Measurements from ENCODE around the gene BAAT.

BAAT gene

DNA sequence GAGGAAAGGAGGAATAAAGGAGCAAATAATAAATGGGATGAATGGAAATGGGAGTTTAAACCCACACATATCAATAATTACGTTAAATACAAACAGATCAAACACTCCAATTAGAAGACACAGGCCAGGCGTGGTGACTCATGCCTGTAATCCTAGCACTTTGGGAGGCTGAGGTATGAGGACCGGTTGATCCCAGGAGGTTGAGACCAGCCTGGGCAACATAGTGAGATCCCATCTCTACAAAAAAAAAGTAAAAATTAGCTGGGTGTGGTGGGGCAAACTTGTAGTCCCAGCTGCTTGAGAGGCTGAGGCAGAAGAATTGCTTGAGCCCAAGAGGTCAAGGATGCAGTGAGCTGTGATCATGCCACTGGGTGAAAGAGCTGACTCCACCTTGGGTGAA lies 3.7 kb downstream of the BAAT start:
- Histone ChIP-seq H3K4me1 (ENCODE audit: control insufficient read depth, insufficient read depth, low read length) (no peaks in the 10 kb centered on the region), H3K4me3 (ENCODE audit: insufficient read depth, low read depth, low read length) (no peak overlapping the region), H3K27ac (ENCODE audit: insufficient read depth, low read depth, low read length, poor library complexity, severe bottlenecking) (no peak overlapping the region), H3K27me3 (ENCODE audit: control insufficient read depth, insufficient read depth, low read length, poor library complexity, severe bottlenecking) (no peaks in the 10 kb centered on the region), H3K9me3 (ENCODE audit: control insufficient read depth, low read length) (peaks cover 3% of the 10 kb centered on the region), H3K36me3 (ENCODE audit: control insufficient read depth, insufficient read depth, low read length) (peaks cover 6% of the 10 kb centered on the region)
- 88 to 94% methylated on average over 3 of the region's 3 CpGs for WGBS, 2 experiments

DNA sequence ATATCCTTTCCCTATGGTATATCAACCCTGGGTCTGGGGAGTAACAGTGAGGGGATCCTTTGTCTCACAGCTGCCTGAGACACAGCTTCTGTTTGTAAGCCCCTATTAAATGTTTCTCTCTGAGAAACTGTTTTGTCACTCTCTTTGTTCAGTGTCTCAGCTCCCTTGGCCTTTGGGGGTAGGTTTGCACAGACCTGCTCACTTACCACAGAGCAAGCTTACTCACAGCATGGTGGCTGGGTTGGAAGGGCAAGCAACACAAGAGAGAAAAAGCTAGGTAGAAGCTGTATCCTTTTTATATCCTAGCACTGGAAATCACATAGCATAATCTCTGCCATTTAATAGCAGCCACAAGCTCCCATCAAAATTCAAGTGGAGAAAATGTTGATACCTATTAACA lies 4.5 kb downstream of the BAAT start:
- Histone ChIP-seq H3K27ac (ENCODE audit: insufficient read depth, low read depth, low read length, poor library complexity, severe bottlenecking) (no peak overlapping the region), H3K4me3 (ENCODE audit: insufficient read depth, low read depth, low read length) (no peak overlapping the region), H3K9me3 (ENCODE audit: control insufficient read depth, low read length) (peaks cover under 1% of the 10 kb centered on the region), H3K36me3 (ENCODE audit: control insufficient read depth, insufficient read depth, low read length) (peaks cover 3% of the 10 kb centered on the region), H3K27me3 (ENCODE audit: control insufficient read depth, insufficient read depth, low read length, poor library complexity, severe bottlenecking) (no peaks in the 10 kb centered on the region), H3K4me1 (ENCODE audit: control insufficient read depth, insufficient read depth, low read length) (no peaks in the 10 kb centered on the region)

DNA sequence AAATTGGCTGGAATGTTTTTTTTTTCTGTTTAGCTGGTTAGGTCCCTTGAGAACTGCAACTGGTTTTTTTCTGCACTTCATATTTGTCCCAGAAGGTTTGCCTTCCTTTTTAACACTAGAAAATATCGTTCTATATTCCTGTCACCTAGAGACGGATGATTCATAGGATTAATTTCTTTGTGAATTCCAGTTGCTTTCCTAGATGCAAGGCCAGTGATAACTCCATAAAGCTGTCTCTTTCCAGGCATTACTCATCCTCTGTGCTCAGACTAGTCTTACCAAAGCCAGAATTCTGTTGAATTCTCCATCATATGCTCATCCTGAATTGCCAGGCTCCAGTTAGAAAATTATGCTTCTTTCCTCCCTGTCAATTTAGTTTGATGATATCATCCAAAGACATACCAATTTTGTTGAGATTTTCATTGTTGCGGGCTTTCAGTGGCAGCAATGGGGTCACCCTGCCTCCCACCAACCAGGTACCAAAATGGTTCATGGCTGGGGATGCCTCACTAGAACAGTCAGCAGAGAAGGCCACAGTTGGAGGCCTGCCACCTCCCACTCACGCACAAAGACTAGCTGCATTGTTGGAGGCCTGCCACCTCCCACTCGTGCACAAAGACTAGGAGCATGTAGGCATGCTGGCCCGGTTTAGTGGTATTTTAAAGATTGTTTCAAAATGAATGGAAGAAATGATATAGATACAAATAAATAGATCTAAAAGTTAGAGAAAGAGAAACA lies 8.5 kb downstream of the BAAT start:
- WGBS, 2 experiments = 76 to 80% methylated on average over 5 to 6 of the region's 6 CpGs

DNA sequence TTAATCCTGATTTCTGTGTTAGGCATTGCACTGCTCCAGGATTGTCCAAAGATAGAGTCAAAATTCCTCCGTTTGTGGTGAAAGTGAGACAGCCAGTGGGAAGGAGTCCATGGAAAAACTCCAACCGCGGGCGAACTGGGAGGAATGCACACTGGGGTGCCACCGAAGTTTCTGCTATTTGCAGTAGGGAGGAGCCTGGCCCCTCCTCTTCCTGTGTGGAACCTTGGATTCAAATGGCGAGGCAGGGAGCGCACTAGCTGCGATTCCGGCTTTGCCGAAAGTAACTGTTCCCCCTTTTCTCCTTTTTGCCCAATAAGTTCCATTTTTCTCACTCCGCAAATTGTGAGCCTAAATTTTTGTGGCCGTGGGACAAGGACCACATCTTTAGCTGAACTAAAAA lies 9.3 kb downstream of the BAAT start:
- Histone ChIP-seq H3K4me1 (ENCODE audit: control insufficient read depth, insufficient read depth, low read length) (no peaks in the 10 kb centered on the region), H3K4me3 (ENCODE audit: insufficient read depth, low read depth, low read length) (no peak overlapping the region), H3K36me3 (ENCODE audit: control insufficient read depth, insufficient read depth, low read length) (no peaks in the 10 kb centered on the region), H3K27me3 (ENCODE audit: control insufficient read depth, insufficient read depth, low read length, poor library complexity, severe bottlenecking) (no peaks in the 10 kb centered on the region), H3K27ac (ENCODE audit: insufficient read depth, low read depth, low read length, poor library complexity, severe bottlenecking) (no peak overlapping the region), H3K9me3 (ENCODE audit: control insufficient read depth, low read length) (no peaks in the 10 kb centered on the region)
- WGBS, 2 experiments = 91% methylated on average over 12 of the region's 12 CpGs

More for the DNA sequence above, 8.5 kb downstream of the BAAT start:
- Histone ChIP-seq H3K4me1 (ENCODE audit: control insufficient read depth, insufficient read depth, low read length) (no peaks in the 10 kb centered on the region), H3K27ac (ENCODE audit: insufficient read depth, low read depth, low read length, poor library complexity, severe bottlenecking) (no peak overlapping the region), H3K36me3 (ENCODE audit: control insufficient read depth, insufficient read depth, low read length) (no peaks in the 10 kb centered on the region), H3K9me3 (ENCODE audit: control insufficient read depth, low read length) (no peaks in the 10 kb centered on the region), H3K4me3 (ENCODE audit: insufficient read depth, low read depth, low read length) (no peak overlapping the region), H3K27me3 (ENCODE audit: control insufficient read depth, insufficient read depth, low read length, poor library complexity, severe bottlenecking) (no peaks in the 10 kb centered on the region)

DNA sequence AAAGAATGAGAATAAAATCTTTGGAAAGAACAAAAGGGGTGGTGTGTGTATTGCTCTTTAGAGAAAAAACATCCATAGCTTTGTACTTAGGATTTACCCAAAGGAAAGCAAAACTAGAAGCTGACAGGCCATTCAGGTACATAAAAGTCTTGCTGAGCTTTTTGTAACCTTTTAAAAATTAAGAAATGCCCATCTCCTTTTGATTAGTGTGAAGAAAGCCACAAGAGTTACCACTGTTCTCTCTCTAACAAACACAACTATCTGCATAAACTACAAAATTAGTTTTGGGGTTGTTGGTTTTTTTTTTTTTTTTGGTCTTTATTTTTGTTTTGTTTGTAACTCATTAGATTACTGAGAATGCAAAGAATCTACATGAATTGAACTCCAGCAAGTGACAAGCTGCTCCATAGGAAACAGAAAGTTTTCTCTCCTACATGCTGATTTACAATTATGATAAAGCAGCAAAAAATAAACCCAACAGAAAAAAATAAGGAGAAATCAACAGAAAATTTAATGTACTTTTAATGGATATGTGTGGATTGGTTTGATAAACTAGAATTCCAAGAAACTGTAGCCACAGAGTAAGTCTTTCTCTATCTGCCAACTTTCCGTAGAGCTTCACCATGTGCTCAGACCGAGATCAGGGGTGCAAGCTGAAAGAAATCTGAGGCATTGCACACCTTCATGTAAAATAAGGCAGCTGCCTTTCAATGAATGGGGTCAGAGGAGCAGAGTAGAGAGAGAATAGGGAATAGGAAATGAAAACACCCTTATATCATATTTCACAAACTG lies 12.3 kb downstream of the BAAT start:
- Histone ChIP-seq H3K27me3 (ENCODE audit: control insufficient read depth, insufficient read depth, low read length, poor library complexity, severe bottlenecking) (no peaks in the 10 kb centered on the region), H3K4me1 (ENCODE audit: control insufficient read depth, insufficient read depth, low read length) (no peaks in the 10 kb centered on the region), H3K4me3 (ENCODE audit: insufficient read depth, low read depth, low read length) (no peak overlapping the region), H3K27ac (ENCODE audit: insufficient read depth, low read depth, low read length, poor library complexity, severe bottlenecking) (no peak overlapping the region), H3K36me3 (ENCODE audit: control insufficient read depth, insufficient read depth, low read length) (no peaks in the 10 kb centered on the region), H3K9me3 (ENCODE audit: control insufficient read depth, low read length) (no peaks in the 10 kb centered on the region)
- 73 to 84% methylated on average over 2 of the region's 2 CpGs for WGBS, 2 experiments

DNA sequence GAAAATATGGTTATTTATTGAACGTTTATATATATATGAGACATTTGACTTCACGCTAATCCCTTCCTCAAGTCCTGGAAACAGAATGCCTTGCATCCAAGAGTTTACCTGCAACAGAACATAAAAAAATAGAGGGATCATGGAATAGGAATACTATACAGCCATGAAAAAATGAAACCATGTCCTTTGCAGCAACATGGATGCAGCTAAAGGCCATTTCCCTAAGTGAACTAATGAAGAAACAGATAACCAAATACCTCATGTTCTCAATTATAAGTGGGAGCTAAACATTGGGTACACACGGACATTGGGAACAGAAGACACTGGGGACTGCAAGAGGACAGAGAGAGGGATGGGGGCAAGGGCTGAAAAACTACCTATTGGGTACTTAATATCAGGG lies 13.0 kb downstream of the BAAT start:
- 95 to 98% methylated on average over 2 to 3 of the region's 3 CpGs for WGBS, 2 experiments
- H3K36me3 ChIP-seq (ENCODE audit: control insufficient read depth, insufficient read depth, low read length) = no peaks in the 10 kb centered on the region
- H3K4me3 ChIP-seq (ENCODE audit: insufficient read depth, low read depth, low read length) = no peak overlapping the region
- no peaks in the 10 kb centered on the region for H3K27me3 ChIP-seq (ENCODE audit: control insufficient read depth, insufficient read depth, low read length, poor library complexity, severe bottlenecking)
- H3K4me1 ChIP-seq (ENCODE audit: control insufficient read depth, insufficient read depth, low read length) = no peaks in the 10 kb centered on the region
- H3K27ac ChIP-seq (ENCODE audit: insufficient read depth, low read depth, low read length, poor library complexity, severe bottlenecking) = no peak overlapping the region
- H3K9me3 ChIP-seq (ENCODE audit: control insufficient read depth, low read length) = no peaks in the 10 kb centered on the region

DNA sequence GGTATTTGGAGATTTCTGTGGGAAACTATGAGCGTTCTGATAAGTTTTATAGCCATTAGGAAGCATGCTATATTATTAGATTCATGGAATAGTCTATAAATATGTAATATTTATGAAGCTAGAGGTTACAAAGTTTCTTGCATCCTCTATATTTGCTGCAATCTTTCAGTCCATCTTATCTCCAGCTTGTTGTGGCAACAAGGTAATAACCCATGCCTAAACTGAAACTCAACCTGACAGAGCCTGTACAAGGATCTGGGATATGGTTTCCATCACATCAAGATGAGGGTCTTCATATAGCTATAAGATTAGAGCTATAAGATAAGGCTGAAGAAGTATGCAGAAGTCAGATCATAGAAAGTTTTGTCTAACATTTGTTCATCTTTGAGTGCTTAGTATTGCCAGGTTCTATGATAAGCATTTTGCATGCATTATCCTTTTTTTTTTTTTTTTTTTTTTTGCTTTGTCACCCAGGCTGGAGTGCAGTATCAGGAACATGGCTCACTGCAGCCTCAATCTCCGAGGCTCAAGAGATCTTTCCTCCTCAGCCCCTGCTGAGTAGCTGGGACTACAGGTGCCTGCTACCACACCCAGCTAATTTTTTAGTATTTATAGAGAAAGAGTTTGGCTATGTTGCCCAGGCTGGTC lies 14.8 kb downstream of the BAAT start:
- Histone ChIP-seq H3K36me3 (ENCODE audit: control insufficient read depth, insufficient read depth, low read length) (no peaks in the 10 kb centered on the region), H3K4me3 (ENCODE audit: insufficient read depth, low read depth, low read length) (no peak overlapping the region), H3K4me1 (ENCODE audit: control insufficient read depth, insufficient read depth, low read length) (no peaks in the 10 kb centered on the region), H3K27ac (ENCODE audit: insufficient read depth, low read depth, low read length, poor library complexity, severe bottlenecking) (no peak overlapping the region), H3K9me3 (ENCODE audit: control insufficient read depth, low read length) (no peaks in the 10 kb centered on the region), H3K27me3 (ENCODE audit: control insufficient read depth, insufficient read depth, low read length, poor library complexity, severe bottlenecking) (no peaks in the 10 kb centered on the region)
- WGBS, 2 experiments = 80 to 100% methylated on average over 1 of the region's 2 CpGs

DNA sequence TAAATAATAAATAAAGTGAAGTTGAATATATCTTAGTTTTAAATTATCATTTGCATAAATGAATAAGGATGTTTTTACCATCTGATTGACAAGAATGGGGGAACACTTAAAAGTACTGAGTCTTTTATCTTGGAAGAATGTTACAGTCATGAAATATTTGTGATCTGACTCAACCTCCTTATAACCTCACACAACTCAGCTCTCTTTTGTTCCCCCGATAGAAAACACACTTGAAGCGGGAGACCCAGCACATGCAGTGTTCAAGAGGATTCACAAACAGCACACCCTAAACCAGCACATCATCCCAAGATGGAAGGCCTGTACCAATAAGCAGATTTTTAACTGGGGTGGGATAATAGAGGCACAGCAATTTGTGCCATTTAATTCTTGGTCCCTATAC lies 15.5 kb downstream of the BAAT start:
- H3K27ac ChIP-seq (ENCODE audit: insufficient read depth, low read depth, low read length, poor library complexity, severe bottlenecking) = no peak overlapping the region
- H3K4me1 ChIP-seq (ENCODE audit: control insufficient read depth, insufficient read depth, low read length) = no peaks in the 10 kb centered on the region
- no peaks in the 10 kb centered on the region for H3K9me3 ChIP-seq (ENCODE audit: control insufficient read depth, low read length)
- no peaks in the 10 kb centered on the region for H3K27me3 ChIP-seq (ENCODE audit: control insufficient read depth, insufficient read depth, low read length, poor library complexity, severe bottlenecking)
- no peaks in the 10 kb centered on the region for H3K36me3 ChIP-seq (ENCODE audit: control insufficient read depth, insufficient read depth, low read length)
- 80 to 97% methylated on average over 1 to 2 of the region's 2 CpGs for WGBS, 2 experiments
- no peak overlapping the region for H3K4me3 ChIP-seq (ENCODE audit: insufficient read depth, low read depth, low read length)

DNA sequence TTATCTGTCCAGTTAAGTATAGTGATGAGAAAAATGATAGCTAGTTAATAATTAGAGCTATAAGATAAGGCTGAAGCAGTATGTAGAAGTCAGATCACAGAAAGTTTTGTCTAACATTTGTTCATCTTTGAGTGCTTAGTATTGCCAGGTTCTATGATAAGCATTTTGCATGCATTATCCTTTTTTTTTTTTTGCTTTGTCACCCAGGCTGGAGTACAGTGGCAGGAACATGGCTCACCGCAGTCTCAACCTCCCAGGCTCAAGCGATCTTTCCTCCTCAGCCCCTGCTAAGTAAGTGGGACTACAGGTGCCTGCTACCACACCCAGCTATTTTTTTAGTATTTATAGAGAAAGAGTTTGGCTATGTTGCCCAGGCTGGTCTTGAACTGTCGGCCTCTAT lies 17.5 kb downstream of the BAAT start:
- Histone ChIP-seq H3K27me3 (ENCODE audit: control insufficient read depth, insufficient read depth, low read length, poor library complexity, severe bottlenecking) (no peaks in the 10 kb centered on the region), H3K9me3 (ENCODE audit: control insufficient read depth, low read length) (no peaks in the 10 kb centered on the region), H3K27ac (ENCODE audit: insufficient read depth, low read depth, low read length, poor library complexity, severe bottlenecking) (no peak overlapping the region), H3K4me3 (ENCODE audit: insufficient read depth, low read depth, low read length) (no peak overlapping the region), H3K36me3 (ENCODE audit: control insufficient read depth, insufficient read depth, low read length) (no peaks in the 10 kb centered on the region), H3K4me1 (ENCODE audit: control insufficient read depth, insufficient read depth, low read length) (no peaks in the 10 kb centered on the region)
- 91 to 98% methylated on average over 3 of the region's 3 CpGs for WGBS, 2 experiments

DNA sequence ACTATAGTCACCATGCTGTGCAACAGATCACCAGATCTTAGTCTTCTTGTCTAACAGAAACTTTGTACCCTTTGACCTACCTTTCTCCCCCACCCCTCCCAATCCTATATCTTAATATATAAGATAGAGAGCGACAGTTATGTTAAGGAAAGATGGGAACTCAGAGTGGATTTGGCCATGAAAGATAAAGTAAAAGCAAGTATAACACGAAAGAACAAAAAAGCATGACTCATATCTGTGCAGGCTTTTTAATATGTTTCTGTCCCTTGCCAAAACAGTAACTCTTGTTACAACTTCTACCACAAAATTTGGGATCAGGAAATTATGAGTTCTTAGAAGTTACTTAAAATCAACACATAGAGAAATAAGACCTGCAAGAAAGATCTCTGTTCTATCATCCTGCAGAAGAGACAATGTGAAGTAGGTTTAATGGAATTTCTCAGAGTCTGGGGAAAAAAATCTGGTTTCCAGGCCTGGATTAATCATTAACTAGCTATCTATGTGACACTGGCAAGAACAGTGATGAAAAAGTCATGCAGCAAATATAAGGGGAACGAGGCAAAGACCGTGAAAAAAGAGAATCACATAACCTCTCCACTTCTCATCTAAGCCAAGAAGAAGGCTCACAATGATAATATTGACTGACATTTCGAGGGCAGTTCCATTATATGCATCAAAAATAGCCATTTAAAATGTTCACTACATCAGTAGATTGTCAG lies 18.6 kb downstream of the BAAT start:
- Histone ChIP-seq H3K4me1 (ENCODE audit: control insufficient read depth, insufficient read depth, low read length) (no peaks in the 10 kb centered on the region), H3K27ac (ENCODE audit: insufficient read depth, low read depth, low read length, poor library complexity, severe bottlenecking) (no peak overlapping the region)
- WGBS, 2 experiments = 70 to 90% methylated on average over 3 to 5 of the region's 5 CpGs

More for the DNA sequence above, 18.6 kb downstream of the BAAT start:
- H3K36me3 ChIP-seq (ENCODE audit: control insufficient read depth, insufficient read depth, low read length) = no peaks in the 10 kb centered on the region
- H3K9me3 ChIP-seq (ENCODE audit: control insufficient read depth, low read length) = no peaks in the 10 kb centered on the region
- no peak overlapping the region for H3K4me3 ChIP-seq (ENCODE audit: insufficient read depth, low read depth, low read length)
- no peaks in the 10 kb centered on the region for H3K27me3 ChIP-seq (ENCODE audit: control insufficient read depth, insufficient read depth, low read length, poor library complexity, severe bottlenecking)
